Endothelial cell of umbilical vein (primary cell): Measurements from ENCODE around the gene ABL1. TPM values are rescaled to one million over a fixed set of nuclear protein-coding genes. Genes with fewer than 3 reads are reported as not detected.

Source experiments
- BruUV-seq: library from RNA; stranded (reverse); fragments of 400-500 nt; replicated peaks from 2 replicates; lab custom pipeline; 2021; lab: Mats Ljungman, UMichigan
- CTCF ChIA-PET: fragments of 300-600, 350-600 bp; sonication (Branson Sonifier 250); formaldehyde crosslinking; loops from one replicate; lab custom pipeline; 2021; ENCODE audit warnings: antibody characterized with exemption, inconsistent platforms; lab: Charles Lee
- POLR2A ChIA-PET: fragments of 300-600, 350-600 bp; sonication (Branson Sonifier 250); formaldehyde crosslinking; loops from one replicate; lab custom pipeline; 2021; ENCODE audit warnings: antibody characterized with exemption, inconsistent platforms; lab: Charles Lee
- DNase-seq: peaks from one replicate; pipeline ENCODE4 v3.0.0-alpha.2; 2011; ENCODE audit warnings: low read depth, low spot score
- FAIRE-seq: peaks from 2 replicates; lab custom pipeline; 2011; peaks lifted over from hg19 to GRCh38; lab: Jason Lieb, UNC
- H2AFZ ChIP-seq: 2 replicates; pipeline ENCODE4 v1.6.0; 2012; ENCODE audit warnings: low read depth, low read length, control low read depth, inconsistent platforms
- H3K27ac ChIP-seq: 2 replicates; pipeline ENCODE4 v1.5.1; 2011; ENCODE audit warnings: low read depth, mild to moderate bottlenecking, control low read depth, low read length, moderate library complexity; ENCODE audit not compliant: insufficient read depth
- H3K27me3 ChIP-seq, 2 experiments: 2 replicates each; pipeline versions ENCODE4 v1.6.0 to v1.6.1; 2011; ENCODE audit warnings: low read length in 2 of 2, mixed read lengths in 1 of 2; ENCODE audit not compliant: control insufficient read depth in 2 of 2, insufficient read depth in 2 of 2
- H3K36me3 ChIP-seq, 2 experiments: 2 replicates in 1 of 2; 3 replicates in 1 of 2; pipeline ENCODE4 v1.5.1; 2011; ENCODE audit warnings: low read length in 2 of 2, mild to moderate bottlenecking in 1 of 2, moderate library complexity in 1 of 2; ENCODE audit not compliant: control insufficient read depth in 2 of 2, insufficient read depth in 2 of 2; ENCODE audit errors: extremely low read depth in 1 of 2
- H3K4me1 ChIP-seq: 3 replicates; pipeline ENCODE4 v1.5.1; 2011; ENCODE audit warnings: mild to moderate bottlenecking, low read length; ENCODE audit not compliant: control insufficient read depth, insufficient read depth; ENCODE audit errors: extremely low read depth
- H3K4me2 ChIP-seq: 2 replicates; pipeline ENCODE4 v1.6.1; 2011; ENCODE audit warnings: low read length, control low read depth, mixed read lengths; ENCODE audit not compliant: insufficient read depth
- H3K4me3 ChIP-seq, 3 experiments: fragments of 200-600 bp in 1 of 3; sonication (generic), shearing (Covaris generic) in 1 of 3; replicated peaks in 1 of 3; 2 replicates each; pipeline ENCODE4 v1.5.1; 2011 to 2016; ENCODE audit warnings: control low read depth in 3 of 3, low read length in 3 of 3, mild to moderate bottlenecking in 2 of 3, inconsistent platforms in 1 of 3, low read depth in 1 of 3, moderate library complexity in 1 of 3; ENCODE audit not compliant: insufficient read depth in 1 of 3
- H3K79me2 ChIP-seq: 2 replicates; pipeline ENCODE4 v1.6.0; 2012; ENCODE audit warnings: low read length, inconsistent platforms; ENCODE audit not compliant: control insufficient read depth, insufficient read depth
- H3K9ac ChIP-seq: replicated peaks from 2 replicates; pipeline ENCODE3; 2011; ENCODE audit warnings: low read length, control low read depth; ENCODE audit not compliant: insufficient read depth; ENCODE audit errors: extremely low read depth
- H3K9me1 ChIP-seq: replicated peaks from 3 replicates; pipeline ENCODE4 v1.6.0; 2011; ENCODE audit warnings: mild to moderate bottlenecking, low read length; ENCODE audit not compliant: control insufficient read depth, insufficient read depth; ENCODE audit errors: extremely low read depth
- H3K9me3 ChIP-seq: replicated peaks from 2 replicates; pipeline ENCODE4 v1.5.1; 2012; ENCODE audit warnings: low read length, inconsistent platforms; ENCODE audit not compliant: control insufficient read depth, insufficient read depth
- H4K20me1 ChIP-seq: replicated peaks from 2 replicates; pipeline ENCODE3; 2011; ENCODE audit warnings: mild to moderate bottlenecking, low read length; ENCODE audit not compliant: control insufficient read depth, insufficient read depth; ENCODE audit errors: extremely low read depth
- EZH2 ChIP-seq: IDR thresholded peaks from 2 replicates; pipeline ENCODE4 v1.6.1; 2012; ENCODE audit warnings: borderline replicate concordance, low read depth, mild to moderate bottlenecking, moderate library complexity, low read length, inconsistent platforms; ENCODE audit not compliant: severe bottlenecking
- FOS ChIP-seq: IDR thresholded peaks from 2 replicates; pipeline ENCODE4 v1.6.1; 2011; ENCODE audit warnings: mild to moderate bottlenecking, low read length, moderate library complexity, borderline replicate concordance; ENCODE audit not compliant: insufficient read depth
- GATA2 ChIP-seq: IDR thresholded peaks from 2 replicates; pipeline ENCODE4 v1.7.0; 2011; ENCODE audit warnings: low read depth, mild to moderate bottlenecking, moderate library complexity, mixed read lengths, low read length; ENCODE audit not compliant: insufficient read length, insufficient read depth
- JUN ChIP-seq: IDR thresholded peaks from 2 replicates; pipeline ENCODE4 v1.6.1; 2011; ENCODE audit warnings: borderline replicate concordance, low read depth; ENCODE audit not compliant: insufficient read length, insufficient read depth
- MYC ChIP-seq: IDR thresholded peaks from one replicate; pipeline ENCODE4 v1.6.1; 2011; ENCODE audit warnings: mild to moderate bottlenecking, low read depth, low read length
- POLR2A ChIP-seq: IDR thresholded peaks from 2 replicates; pipeline ENCODE4 v1.6.1; 2012; ENCODE audit warnings: low read depth, mild to moderate bottlenecking, control low read depth, low read length
- POLR2AphosphoS5 ChIP-seq: IDR thresholded peaks from 2 replicates; pipeline ENCODE4 v1.6.1; 2012; ENCODE audit warnings: low read depth, mild to moderate bottlenecking, control low read depth, low read length, moderate library complexity; ENCODE audit not compliant: insufficient read depth
- dilution Hi-C: fragments of 300-500 bp; cut with MboI; formaldehyde crosslinking; loops from one replicate; pipeline ENCODE4 v1.15.0; 2019; ENCODE audit warnings: low sequenced_read_pairs; ENCODE audit not compliant: extremely low pct_ligation_motif_present
- intact Hi-C: fragments of 100-400 bp; cut with micrococcal nuclease; formaldehyde crosslinking; loops from one replicate; pipeline ENCODE4 v1.10.0; 2022
- polyA plus RNA-seq, 4 experiments: library from polyadenylated mRNA; depleted of rRNA in 3 of 4; stranded (reverse) in 3 of 4; unstranded in 1 of 4; fragments of >200 nt; gene quantifications; 2 replicates each; pipeline versions ENCODE4 v1.2.1 to v1.2.3, GENCODE V29; 2011 to 2012; ENCODE audit warnings: missing spikeins in 1 of 4
- total RNA-seq: library from RNA; stranded (reverse); gene quantifications from 2 replicates; pipeline ENCODE4 v1.2.3, GENCODE V29; 2021
- TF ChIP-seq, protein P1 (sequence below), 2 donors: IDR thresholded peaks; 1 replicate in 1 of 2; 2 replicates in 1 of 2; pipeline ENCODE4 v1.5.1; 2011; ENCODE audit warnings: low read length in 2 of 2, mild to moderate bottlenecking in 2 of 2, moderate library complexity in 2 of 2, control low read depth in 1 of 2, inconsistent platforms in 1 of 2, low read depth in 1 of 2; ENCODE audit not compliant: insufficient read depth in 1 of 2; ENCODE audit errors: extremely low read depth in 1 of 2
- TF ChIP-seq, protein P2 (sequence below): IDR thresholded peaks from 2 replicates; pipeline ENCODE4 v1.6.1; 2011; ENCODE audit not compliant: insufficient read depth, insufficient read length

The ABL1 gene
- total and polyA plus RNA-seq, 2 donors (not counting 3 experiments of a cell fraction or from before 2014, with no cell fraction given), result 32.1 to 87.1 TPM

DNA sequence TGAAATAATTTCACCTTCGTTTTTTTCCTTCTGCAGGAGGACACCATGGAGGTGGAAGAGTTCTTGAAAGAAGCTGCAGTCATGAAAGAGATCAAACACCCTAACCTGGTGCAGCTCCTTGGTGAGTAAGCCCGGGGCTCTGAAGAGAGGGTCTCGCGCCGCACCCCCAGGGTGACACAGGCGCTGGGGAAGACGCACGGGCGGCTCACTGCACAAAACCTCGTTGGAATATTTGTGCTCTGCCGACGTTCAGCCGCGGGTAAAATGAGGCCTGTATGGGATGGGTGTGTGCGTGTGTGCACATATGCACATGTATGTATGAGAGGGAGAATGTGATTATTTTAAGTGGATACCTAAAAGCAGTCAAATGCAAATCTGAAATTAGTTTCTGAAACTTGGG, 37.0 kb downstream of the ABL1 start:
- no peaks in the 10 kb centered on the region for H4K20me1 ChIP-seq

More for the DNA sequence above, 37.0 kb downstream of the ABL1 start:
- intact Hi-C loops (no loop called here), dilution Hi-C loops (loop anchor here (25.0 kb wide), 1 partner anchor 185 kb away; the partner anchor contains the start of gene EXOSC2)
- DNase-seq (no peak), FAIRE-seq (no peak)
- no peak for TF ChIP-seq GATA2
- no peak for TF ChIP-seq FOS
- TF ChIP-seq POLR2AphosphoS5, result no peak
- TF ChIP-seq, protein P1, sequence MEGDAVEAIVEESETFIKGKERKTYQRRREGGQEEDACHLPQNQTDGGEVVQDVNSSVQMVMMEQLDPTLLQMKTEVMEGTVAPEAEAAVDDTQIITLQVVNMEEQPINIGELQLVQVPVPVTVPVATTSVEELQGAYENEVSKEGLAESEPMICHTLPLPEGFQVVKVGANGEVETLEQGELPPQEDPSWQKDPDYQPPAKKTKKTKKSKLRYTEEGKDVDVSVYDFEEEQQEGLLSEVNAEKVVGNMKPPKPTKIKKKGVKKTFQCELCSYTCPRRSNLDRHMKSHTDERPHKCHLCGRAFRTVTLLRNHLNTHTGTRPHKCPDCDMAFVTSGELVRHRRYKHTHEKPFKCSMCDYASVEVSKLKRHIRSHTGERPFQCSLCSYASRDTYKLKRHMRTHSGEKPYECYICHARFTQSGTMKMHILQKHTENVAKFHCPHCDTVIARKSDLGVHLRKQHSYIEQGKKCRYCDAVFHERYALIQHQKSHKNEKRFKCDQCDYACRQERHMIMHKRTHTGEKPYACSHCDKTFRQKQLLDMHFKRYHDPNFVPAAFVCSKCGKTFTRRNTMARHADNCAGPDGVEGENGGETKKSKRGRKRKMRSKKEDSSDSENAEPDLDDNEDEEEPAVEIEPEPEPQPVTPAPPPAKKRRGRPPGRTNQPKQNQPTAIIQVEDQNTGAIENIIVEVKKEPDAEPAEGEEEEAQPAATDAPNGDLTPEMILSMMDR (IDR thresholded peaks at IDR 0.05; ENCODE audit: extremely low read depth in 1 of 2, insufficient read depth in 1 of 2, low read depth in 1 of 2, low read length in 2 of 2), result no peak
- no peak for TF ChIP-seq JUN
- TF ChIP-seq, protein P2, sequence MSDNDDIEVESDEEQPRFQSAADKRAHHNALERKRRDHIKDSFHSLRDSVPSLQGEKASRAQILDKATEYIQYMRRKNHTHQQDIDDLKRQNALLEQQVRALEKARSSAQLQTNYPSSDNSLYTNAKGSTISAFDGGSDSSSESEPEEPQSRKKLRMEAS, result no peak
- no peak for TF ChIP-seq MYC
- TF ChIP-seq EZH2, result no peak
- TF ChIP-seq POLR2A, result no peak
- POLR2A ChIA-PET, result no interaction called here
- no peaks in the 10 kb centered on the region for H3K9me3 ChIP-seq
- no peak overlapping the region for H3K9ac ChIP-seq
- no peaks in the 10 kb centered on the region for H3K4me1 ChIP-seq
- H3K36me3 ChIP-seq, result peaks cover 33 to 49% of the 10 kb centered on the region in 2 experiments
- no peak overlapping the region for H3K4me3 ChIP-seq
- CTCF ChIA-PET, result interaction anchor here (0.9 to 1.3 kb wide), 3 partner anchors 126 to 174 kb away, joined by 3 to 5 read pairs (median 3); no protein-coding TSS in a partner anchor
- H3K27ac ChIP-seq, result no peak overlapping the region
- no peak overlapping the region for H3K4me2 ChIP-seq
- H2AFZ ChIP-seq, result no peak overlapping the region
- H3K27me3 ChIP-seq, result no peaks in the 10 kb centered on the region
- no peaks in the 10 kb centered on the region for H3K9me1 ChIP-seq
- H3K79me2 ChIP-seq, result peaks cover 40% of the 10 kb centered on the region
- BruUV-seq, result no TSS peak
